ENCODE results near the gene PTPRG.

The PTPRG gene

GRCh38 chr3:61928039-61928438, 366.7 kb downstream of the PTPRG start:
- DNase-seq (ENCODE audit: low read depth), result no peak

GRCh38 chr3:61928776-61929314, 367.5 kb downstream of the PTPRG start:
- no peak for DNase-seq (ENCODE audit: low read depth)

- DNase-seq (ENCODE audit: low read depth), result no peak
Observed at GRCh38 chr3:61929617-61930016, 368.2 kb downstream of the PTPRG start.

GRCh38 chr3:61932499-61932898, 371.1 kb downstream of the PTPRG start:
- no peak for DNase-seq (ENCODE audit: low read depth)

GRCh38 chr3:61933798-61934504, 372.6 kb downstream of the PTPRG start:
- DNase-seq (ENCODE audit: low read depth), result no peak

- DNase-seq (ENCODE audit: low read depth), result no peak
Observed at GRCh38 chr3:61934505-61934871, 373.1 kb downstream of the PTPRG start.

GRCh38 chr3:61935814-61936213, 374.4 kb downstream of the PTPRG start:
- DNase-seq (ENCODE audit: low read depth), result no peak

- peak; percentile 6 for DNase-seq (ENCODE audit: low read depth)
Observed at GRCh38 chr3:61936344-61936937, 375.1 kb downstream of the PTPRG start.

- no peak for DNase-seq (ENCODE audit: low read depth)
Observed at GRCh38 chr3:61937477-61937876, 376.1 kb downstream of the PTPRG start.

- DNase-seq (ENCODE audit: low read depth), result no peak
Observed at GRCh38 chr3:61938878-61939549, 377.6 kb downstream of the PTPRG start.

GRCh38 chr3:61940236-61940635, 378.9 kb downstream of the PTPRG start:
- DNase-seq (ENCODE audit: low read depth), result no peak

- DNase-seq (ENCODE audit: low read depth), result no peak
Observed at GRCh38 chr3:61943975-61944374, 382.6 kb downstream of the PTPRG start.

- no peak for DNase-seq (ENCODE audit: low read depth)
Observed at GRCh38 chr3:61944726-61945125, 383.4 kb downstream of the PTPRG start.

GRCh38 chr3:61945657-61946056, 384.3 kb downstream of the PTPRG start:
- DNase-seq (ENCODE audit: low read depth), result no peak

- no peak for DNase-seq (ENCODE audit: low read depth)
Observed at GRCh38 chr3:61946570-61947324, 385.4 kb downstream of the PTPRG start.

- no peak for DNase-seq (ENCODE audit: low read depth)
Observed at GRCh38 chr3:61947456-61947855, 386.1 kb downstream of the PTPRG start.

GRCh38 chr3:61948699-61949305, 387.4 kb downstream of the PTPRG start:
- no peak for DNase-seq (ENCODE audit: low read depth)

GRCh38 chr3:61954097-61954540, 392.7 kb downstream of the PTPRG start:
- no peak for DNase-seq (ENCODE audit: low read depth)

- no peak for DNase-seq (ENCODE audit: low read depth)
Observed at GRCh38 chr3:61955483-61955882, 394.1 kb downstream of the PTPRG start.

- no peak for DNase-seq (ENCODE audit: low read depth)
Observed at GRCh38 chr3:61956236-61956635, 394.9 kb downstream of the PTPRG start.

GRCh38 chr3:61957259-61957658, 395.9 kb downstream of the PTPRG start:
- DNase-seq (ENCODE audit: low read depth), result no peak

- DNase-seq (ENCODE audit: low read depth), result no peak
Observed at GRCh38 chr3:61960976-61961375, 399.6 kb downstream of the PTPRG start.
